Activated CD4-positive, alpha-beta T cell treated with anti-CD3 and anti-CD28 coated beads for 4 hours (primary cell): ENCODE data around the gene TMED1.
A peak's percentile ranks its signal among the peaks of the same experiment; 100 is the strongest.
"Not testable (repeated sequence)": the region's sequence is repeated elsewhere in the genome, so short reads cannot be mapped to it uniquely, and the experiment has no call there.

Source experiments
- DNase-seq, 2 donors: peaks; one replicate each; pipeline ENCODE4 v3.0.0-alpha.2; 2020

TMED1 gene

DNA sequence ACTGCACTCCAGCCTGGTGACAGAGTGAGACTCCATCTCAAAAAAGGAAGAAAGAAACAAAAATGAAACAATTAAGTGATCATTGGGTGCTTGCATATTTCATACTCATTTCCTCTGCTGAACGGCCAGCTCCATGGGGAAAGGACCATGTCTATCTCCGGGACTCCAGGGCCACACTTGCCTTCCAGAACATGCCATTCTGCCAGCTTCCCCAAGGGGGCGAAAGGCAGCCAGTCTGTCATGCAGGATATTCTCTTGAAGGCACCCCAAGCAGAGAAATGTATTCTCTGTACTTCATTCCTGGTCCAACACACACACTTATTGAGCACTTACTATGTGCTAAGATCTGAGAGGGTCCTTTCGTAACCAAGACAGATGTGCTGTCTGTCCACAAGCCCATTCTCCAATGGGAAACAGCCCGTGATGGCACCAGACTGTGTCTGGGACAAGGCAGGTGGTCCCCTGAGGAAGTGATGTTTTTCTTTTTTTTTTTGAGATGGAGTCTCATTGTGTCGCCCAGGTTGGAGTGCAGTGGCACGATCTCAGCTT lies 25.2 kb upstream of the TMED1 start:
- DNase-seq = peak in 1 of 2 donors; percentile 31

DNA sequence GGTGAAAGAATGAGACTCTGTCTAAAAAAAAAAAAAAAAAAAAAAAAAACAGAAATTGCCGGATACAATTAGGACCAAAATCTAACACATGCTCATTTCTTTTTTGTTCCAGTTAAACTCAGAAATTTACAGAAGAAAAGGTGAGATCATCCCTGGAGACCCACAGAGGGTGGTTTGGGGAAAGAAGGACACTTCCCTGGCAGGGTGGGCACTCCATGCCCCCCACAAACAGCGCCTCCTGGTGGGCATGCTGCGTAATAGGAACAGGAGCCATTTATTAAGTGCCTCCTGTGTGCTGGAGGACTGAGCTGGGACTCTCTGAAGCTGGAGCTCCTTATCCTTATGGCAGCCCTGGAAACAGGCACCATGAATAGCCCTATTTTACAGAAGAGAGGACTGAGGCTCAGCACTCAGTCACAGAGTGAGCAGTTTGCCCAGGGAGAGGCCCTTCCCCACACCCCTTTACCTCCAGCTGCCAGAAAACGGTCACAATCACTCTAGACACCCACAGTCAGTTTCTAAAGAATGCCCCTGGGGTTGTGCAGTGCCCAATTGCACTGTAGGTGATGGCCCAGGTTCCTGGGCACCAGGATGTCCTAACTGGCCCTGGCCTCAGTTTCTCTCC lies 22.3 kb upstream of the TMED1 start:
- DNase-seq = no peak

DNA sequence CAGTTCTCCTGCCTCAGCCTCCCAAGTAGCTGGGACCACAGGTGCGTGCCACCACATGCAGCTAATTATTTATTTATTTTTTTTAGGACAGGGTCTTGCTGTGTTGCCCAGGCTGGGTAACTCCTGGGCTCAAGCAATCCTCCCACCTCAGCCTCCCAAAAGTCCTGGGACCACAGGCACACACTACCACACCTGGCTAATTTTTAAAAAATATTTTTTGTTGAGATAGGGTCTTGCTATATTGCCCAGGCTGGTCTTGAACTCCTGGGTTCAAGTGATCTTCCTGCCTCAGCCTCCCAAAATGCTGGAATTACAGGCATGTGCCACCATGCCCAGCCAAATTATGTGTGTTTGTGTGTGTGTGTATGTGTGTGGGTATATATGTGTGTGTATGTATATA lies 20.9 kb upstream of the TMED1 start:
- not testable (repeated sequence) for DNase-seq

- no peak for DNase-seq
Measured at GRCh38 chr19:10855879-10856522, 20.0 kb upstream of the TMED1 start.

DNA sequence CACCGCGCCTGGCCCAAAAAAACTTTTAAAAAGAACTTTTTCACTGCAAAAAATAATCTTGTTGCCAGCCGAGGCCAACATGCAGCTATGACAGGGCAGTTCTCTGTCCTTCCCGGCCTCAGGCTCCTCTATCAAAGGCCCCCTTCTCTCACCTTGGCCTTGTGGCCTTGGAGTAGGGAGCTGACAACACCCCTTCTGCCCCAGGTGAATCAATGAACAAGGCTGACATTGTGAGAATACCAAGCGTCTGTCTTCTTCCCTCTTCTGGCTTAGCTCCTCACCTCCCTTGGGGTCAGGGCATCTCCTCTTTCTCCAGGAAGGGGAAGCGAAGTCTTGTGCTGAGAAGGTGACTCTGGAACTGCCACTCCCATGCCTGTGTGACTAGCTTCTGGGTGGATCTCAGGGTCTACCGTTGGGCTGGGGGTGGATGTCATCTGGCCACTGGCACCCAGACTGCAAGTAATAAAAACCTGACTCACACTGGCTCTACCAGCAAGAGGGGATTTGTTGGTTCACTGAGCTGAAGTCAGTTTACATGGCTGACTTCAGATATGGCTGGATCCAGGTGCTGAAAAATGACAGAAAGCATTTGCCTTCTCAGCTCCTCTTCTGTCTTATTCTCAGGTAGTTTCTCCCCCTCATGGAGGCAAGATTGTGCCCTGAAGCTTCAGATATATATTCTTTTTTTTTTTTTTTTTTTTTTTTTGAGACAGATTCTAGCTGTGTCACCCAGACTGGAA lies 18.5 kb upstream of the TMED1 start:
- no peak for DNase-seq

DNA sequence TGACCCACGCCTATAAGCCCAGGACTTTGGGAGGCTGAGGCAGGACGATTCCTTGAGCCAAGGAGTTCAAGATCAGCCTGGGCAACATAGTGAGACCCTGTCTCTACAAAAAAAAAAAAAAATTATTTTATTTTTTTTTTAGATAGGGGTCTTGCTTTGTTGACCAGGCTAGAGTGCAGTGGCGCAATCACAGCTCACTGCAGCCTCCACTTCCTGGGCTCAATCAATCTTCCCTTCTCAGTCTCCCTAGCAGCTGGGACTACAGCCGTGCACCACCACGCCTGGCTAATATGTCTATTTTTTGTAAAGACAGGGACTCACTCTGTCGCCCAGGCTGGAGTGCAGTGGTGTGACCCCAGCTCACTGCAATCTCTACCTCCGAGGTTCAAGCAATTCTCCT lies 16.9 kb upstream of the TMED1 start:
- no peak for DNase-seq

DNA sequence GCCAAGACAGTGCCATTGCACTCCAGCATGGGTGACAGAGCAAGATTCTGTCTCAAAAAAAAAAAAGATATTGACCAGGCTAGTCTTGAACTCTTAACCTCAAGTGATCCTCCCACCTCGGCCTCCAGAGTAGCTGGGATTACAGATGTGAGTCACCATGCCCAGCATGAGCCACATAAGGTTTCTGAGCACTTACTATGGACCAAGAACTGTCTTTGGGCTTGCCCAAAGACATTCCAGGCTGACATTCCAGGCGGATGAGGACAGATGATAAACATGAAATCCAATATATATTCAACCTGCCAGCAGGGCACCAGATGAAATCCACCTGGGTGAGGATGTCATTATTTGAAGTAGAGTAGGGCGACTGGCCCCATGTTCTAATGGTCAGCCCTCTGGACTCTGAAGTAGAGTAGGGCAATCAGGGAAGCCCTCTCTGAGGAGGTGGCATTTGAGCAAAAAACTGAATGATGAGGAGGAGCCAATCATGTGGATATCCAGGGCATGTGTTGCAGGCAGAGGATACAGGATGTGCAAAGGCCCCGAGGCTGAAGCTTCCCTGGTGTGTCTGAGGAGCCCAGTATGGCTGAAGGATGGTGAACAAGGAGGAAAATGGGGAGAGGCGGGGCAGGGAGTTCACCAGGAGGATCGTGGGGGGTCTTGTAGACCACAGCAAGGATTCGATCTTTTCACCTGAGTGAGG lies 16.2 kb upstream of the TMED1 start:
- DNase-seq = no peak

DNA sequence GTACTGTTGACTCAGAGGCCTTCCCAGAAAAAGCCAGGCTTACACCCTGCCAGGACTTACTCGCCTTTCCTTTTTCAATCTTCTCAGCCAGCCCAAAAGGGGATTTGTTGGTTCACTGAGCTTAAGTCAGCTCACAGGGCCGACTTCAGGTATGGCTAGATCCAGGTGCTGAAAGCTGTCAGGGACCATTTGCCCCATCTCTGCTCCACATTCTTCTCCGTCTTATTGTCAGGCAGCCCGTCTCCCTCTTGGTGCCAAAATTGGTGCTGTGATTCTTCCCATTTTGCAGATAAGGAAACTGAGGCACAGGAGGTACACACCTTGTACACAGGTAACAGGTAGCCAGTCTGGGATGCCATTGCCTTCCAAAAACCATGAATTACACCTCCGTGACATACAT lies 14.6 kb upstream of the TMED1 start:
- no peak for DNase-seq

DNA sequence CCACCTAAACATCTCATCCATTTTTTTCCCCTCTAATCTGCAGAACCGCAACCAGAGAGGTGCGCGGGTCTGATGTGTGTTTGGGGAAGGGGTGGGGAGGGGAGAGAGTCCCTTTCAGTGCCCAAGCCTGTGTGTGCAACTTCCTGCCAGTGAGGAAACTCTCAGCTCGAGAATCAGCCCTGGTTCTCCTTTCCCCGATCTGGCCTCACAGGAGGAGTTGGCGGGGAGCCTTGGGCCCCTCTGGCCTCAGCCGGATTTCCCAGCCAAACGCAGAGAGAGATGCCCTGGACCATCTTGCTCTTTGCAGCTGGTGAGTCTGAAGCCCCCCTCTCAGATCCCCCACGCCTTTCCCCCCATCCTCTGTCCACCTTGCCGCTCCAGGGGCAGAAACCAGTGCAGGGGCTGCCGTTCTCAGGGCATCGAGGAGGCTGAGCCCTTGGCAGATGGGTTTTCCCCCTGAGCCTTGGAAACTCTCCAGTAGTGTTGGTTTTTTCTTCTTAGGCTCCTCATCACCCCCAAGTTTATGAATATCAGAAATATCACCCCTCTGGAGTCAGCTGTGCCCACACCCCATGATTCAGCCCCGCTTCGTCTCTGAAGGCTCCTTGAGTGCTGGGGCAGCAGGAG lies 12.3 kb upstream of the TMED1 start, which contains the start of gene C19orf38:
Gene C19orf38 (plus strand): TSS at position 186 of the 627 bp plus-strand sequence. CDS start 94 bp downstream, at position 280.
- no peak for DNase-seq

DNA sequence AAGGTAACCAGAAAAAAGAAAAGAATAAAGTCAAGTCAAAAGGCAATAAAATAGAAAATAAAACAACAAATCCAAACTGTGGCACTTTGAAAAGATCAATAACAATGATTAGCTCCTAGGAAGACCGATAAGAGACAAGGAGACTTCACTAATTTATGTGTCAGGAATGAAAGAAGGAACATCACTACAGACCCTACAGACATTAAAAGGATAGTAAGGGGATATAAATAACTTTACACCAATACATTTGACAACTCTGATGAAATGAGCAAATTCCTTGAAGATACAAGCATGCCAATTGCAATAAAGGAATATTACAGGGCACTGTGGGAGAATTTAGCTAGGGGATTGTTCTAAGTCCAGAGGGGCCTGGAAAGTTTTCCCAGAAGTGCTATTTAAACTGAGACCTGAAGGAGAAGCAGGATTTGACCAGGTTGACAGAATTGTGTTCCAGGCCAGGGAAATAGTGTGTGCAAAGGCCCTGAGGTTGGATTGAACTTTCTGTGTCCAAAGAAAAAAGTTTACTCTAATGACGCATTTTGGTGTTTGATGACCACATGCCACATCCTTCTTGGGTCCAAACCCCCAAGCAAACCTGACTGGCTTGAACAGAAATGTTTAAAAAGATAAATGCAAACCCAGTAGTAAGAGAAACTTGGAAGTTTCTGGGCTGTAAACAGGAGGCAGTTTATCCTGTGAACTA lies 10.6 kb upstream of the TMED1 start:
- no peak for DNase-seq

- no peak for DNase-seq
Measured at GRCh38 chr19:10842788-10843187, 6.8 kb upstream of the TMED1 start.

DNA sequence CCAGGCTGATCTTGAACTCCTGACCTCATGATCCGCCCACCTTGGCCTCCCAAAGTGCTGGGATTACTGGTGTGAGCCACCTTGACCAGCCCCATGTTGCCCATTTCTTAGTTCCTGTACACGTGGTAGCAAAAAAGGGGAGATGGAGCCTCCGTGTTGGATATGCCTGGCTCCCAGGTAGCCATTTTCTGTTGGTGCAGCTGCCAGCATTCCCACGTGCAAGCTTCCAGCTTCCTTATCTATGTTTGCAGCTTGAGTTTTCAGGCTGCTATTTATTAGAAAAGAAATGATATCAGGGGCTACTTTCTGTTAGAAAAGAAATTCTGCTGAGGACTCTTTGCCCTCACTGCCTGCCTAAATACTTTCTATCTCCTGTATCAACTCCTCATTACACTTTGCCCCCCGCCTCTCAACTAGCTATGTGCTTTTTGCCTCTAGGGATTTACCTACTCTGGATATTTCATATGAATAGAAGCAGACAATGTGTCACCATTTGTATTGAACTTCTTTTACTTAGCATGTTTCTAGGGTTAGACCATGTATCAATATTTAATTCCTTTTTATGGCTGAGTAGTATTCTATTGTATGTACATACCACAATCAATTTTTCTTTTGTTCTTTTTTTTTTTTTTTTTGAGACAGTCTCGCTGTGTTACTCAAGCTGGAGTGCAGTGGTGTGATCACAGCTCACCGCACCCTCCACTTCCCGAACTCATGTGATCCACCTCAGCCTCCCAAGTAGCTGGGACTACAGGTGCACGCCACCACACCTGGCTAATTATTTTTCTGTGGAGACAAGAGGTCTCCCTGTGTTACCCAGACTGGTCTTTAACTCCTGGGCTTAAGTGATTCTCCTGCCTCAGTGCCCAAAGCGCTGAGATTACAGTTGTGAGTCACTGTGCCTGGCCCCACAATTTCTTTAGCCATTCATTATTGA lies 3.4 kb upstream of the TMED1 start:
- DNase-seq = no peak

DNA sequence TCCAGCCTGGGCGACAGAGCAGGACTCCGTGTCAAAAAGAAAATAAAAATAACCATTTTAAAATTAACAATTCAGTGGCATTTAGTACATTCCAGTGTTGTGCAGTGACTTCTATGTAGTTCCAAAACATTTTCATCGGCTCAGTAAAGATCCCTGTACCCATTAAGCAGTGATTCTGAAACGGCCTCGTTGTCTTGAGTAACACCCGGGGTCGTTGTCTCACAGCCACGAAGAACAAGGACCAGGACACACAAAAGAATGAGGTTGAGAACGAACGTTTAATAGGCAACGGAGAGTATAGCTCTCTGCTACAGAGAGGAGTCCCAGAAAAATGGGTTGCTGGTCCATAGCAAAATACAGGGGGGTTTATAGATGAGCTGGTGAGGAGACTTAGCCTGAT lies 2.4 kb upstream of the TMED1 start:
- DNase-seq = no peak

DNA sequence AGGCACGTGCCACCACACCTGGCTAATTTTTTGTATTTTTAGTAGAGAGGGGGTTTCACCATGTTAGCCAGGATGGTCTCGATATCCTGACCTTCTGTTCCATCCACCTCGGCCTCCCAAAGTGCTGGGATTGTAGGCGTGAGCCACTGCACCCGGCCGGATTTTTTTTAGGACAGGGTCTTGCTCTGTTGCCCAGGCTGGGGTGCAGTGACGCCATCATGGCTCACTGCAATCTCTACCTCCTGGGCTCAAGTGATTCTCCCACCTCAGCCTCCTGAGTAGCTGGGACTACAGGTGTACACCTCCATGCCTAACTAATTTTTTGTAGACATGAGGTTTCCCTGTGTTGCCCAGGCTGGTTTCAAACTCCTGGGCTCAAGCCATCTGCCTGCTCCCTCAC lies 1.6 kb upstream of the TMED1 start:
- not testable (repeated sequence) for DNase-seq

DNA sequence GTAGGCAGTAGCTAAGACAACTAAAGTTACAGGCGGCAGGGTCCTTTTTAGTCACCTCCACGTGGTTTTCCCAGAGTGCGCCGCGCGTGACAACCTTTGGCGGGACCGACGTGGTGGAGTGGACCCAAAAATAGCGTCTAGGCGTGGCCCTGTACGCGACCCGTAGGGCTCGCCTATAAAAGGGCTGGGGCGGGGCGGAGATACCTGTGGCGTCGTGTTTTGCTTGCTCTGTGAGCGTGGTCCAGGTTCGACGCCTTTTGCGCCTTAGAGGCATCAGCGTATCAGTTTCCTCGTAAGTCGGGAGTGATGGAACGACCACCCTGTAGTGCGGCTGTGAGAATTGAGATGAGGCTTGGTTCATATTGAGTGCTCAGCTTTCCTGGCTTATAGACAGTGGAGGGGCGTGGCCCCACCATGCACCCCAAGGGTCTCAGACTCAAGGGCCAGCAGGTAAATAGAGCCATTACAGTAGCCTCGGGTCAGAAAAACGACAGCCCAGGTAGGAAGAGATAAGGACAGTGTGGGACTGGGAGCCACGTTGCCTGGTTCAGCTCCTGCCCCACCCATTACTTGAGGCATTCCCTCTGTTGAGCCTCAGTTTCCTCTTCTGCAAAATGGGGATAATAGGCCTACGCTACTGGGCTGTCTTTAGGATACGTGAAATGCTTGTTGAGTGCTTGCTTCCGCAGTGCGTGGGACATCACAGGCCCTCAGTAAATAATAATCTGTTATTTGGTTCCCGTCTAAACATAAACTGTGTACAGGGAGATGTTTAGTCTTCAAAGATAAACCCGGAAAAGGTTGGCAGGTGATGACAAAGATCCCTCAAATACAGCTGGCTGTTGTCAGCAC lies 693 bp upstream of the TMED1 start:
- DNase-seq = peak; percentile 76 to 80

DNA sequence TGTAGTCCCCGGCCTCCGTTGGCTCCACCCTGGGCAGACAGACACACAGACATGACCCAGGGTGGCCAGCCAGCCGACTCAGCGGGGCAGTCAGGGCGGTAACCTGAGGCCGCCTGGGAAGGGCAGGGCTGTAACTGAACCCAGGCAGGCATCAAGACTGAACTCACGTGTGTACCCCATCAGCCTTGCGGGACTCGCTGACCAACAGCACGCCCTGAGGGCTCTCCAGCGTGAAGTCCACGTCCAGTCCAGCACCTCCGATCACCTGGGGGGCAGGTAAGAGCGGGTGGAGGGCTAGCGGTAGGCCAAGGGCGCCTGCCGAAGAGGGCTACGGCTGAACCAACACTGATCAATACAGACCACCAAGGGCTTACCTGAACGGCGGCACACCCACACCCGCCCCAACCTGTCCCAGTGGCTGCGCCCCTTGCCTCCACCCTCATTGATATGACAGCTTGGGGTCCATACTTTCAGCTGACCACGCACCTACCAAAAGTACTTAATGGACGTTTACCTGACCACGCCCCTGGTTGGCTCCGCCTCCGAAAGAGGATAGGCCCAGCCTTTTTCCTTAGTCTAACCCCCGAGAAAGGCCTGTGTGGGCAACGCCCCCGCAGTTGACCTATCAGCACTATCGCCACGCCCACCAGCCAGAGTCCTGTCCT lies 791 bp downstream of the TMED1 start:
- DNase-seq = no peak

- DNase-seq = no peak
Measured at GRCh38 chr19:10832939-10833296, 3.1 kb downstream of the TMED1 start.

DNA sequence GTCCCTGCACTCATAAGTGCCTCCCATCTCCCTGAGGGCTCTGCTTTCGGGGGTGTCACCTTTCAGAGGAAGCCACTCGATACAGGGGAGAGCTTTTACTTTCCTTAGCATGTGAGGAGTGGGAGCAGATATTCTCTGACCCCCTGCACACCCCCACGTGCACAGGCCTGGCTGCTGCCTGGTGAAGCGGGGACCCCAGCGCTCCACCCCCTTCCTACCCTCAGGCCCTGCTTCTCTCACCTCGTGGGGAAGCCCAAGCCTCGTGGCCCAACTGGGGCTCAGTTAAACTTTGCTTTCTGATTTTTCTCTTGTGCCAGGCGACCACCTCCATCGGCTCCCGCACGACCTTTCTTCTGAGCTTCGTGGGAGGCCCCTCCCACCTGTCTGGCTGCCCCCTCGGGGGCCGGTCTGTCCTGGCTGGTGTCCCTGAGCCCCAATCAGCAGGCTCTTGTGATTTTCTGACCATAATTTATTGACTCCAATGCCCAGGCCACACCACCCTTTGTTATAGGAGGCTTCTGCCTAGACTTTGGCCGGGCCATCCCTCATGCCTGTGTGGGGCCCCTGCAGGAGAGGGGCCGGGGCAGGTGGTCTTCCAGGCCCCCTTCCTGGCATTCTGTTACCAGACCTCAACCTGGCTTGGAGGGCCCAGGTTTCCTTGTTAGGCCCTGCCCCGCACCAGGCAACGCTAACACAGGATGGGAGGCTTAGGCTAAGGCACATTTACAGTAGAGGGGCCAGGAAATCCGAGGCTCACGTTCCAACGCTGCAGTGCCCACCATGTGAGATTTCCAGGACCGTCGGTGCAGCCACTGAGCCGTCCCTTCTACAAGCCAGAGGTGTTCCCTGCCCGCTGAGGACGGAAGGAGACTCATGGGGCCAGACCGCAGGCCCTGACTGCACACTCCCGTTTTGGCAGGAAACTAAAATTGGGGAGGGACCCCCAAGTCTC lies 3.7 kb downstream of the TMED1 start:
- DNase-seq = no peak
